ENCODE results near the gene MUS81.
A peak's percentile ranks its signal among the peaks of the same experiment; 100 is the strongest.

Gene MUS81

GRCh38 chr11:65834202-65834601 lies 26.0 kb upstream of the MUS81 start:
- H3K9ac ChIP-seq (ENCODE audit: low read length) = peak overlapping the region; percentile 56
- H3K9me2 ChIP-seq (replicated peaks; ENCODE audit: insufficient read depth, low read length) = no peaks in the 10 kb centered on the region
- no peaks in the 10 kb centered on the region for H3K27me3 ChIP-seq (ENCODE audit: low read length)
- no peaks in the 10 kb centered on the region for H4K20me1 ChIP-seq (ENCODE audit: low read depth, low read length)
- H3K4me2 ChIP-seq (ENCODE audit: low read depth, low read length, poor library complexity, severe bottlenecking) = peak overlapping the region; percentile 71
- TF ChIP-seq CTCF (IDR thresholded peaks at IDR 0.05; ENCODE audit: insufficient read depth, low read length, poor library complexity, severe bottlenecking) = no peak
- TF ChIP-seq EZH2phosphoT487 (conservative IDR thresholded peaks at IDR 0.05; ENCODE audit: low read length) = no peak
- peaks cover 12% of the 10 kb centered on the region; the same call in 1 of the 2 replicates for H3F3A ChIP-seq (ENCODE audit: insufficient read depth)
- no peak overlapping the region for H3K27ac ChIP-seq (ENCODE audit: low read depth, low read length)
- no peaks in the 10 kb centered on the region for H3K36me3 ChIP-seq (ENCODE audit: low read length)
- peak overlapping the region; percentile 64 for H3K4me3 ChIP-seq (ENCODE audit: insufficient read depth, low read length, poor library complexity, severe bottlenecking)
- H3K9me3 ChIP-seq (ENCODE audit: insufficient read depth, low read length) = no peaks in the 10 kb centered on the region
- H2AFZ ChIP-seq (ENCODE audit: low read depth, low read length, severe bottlenecking) = peak overlapping the region; percentile 53
- no peaks in the 10 kb centered on the region for H3K79me2 ChIP-seq (ENCODE audit: insufficient read depth, low read length)

- Histone ChIP-seq H3K36me3 (ENCODE audit: low read length) (no peaks in the 10 kb centered on the region), H3K4me2 (ENCODE audit: low read depth, low read length, poor library complexity, severe bottlenecking) (no peak overlapping the region), H3F3A (ENCODE audit: insufficient read depth) (peaks cover 7% of the 10 kb centered on the region; the same call in 1 of the 2 replicates), H3K79me2 (ENCODE audit: insufficient read depth, low read length) (no peaks in the 10 kb centered on the region), H4K20me1 (ENCODE audit: low read depth, low read length) (no peaks in the 10 kb centered on the region), H3K4me3 (ENCODE audit: insufficient read depth, low read length, poor library complexity, severe bottlenecking) (no peak overlapping the region), H3K9me3 (ENCODE audit: insufficient read depth, low read length) (no peaks in the 10 kb centered on the region), H3K9ac (ENCODE audit: low read length) (no peak overlapping the region), H3K27me3 (ENCODE audit: low read length) (no peaks in the 10 kb centered on the region), H3K9me2 (replicated peaks; ENCODE audit: insufficient read depth, low read length) (no peaks in the 10 kb centered on the region), H3K27ac (ENCODE audit: low read depth, low read length) (no peak overlapping the region), H2AFZ (ENCODE audit: low read depth, low read length, severe bottlenecking) (no peak overlapping the region)
- no peak for TF ChIP-seq CTCF (IDR thresholded peaks at IDR 0.05; ENCODE audit: insufficient read depth, low read length, poor library complexity, severe bottlenecking)
- TF ChIP-seq EZH2phosphoT487 (conservative IDR thresholded peaks at IDR 0.05; ENCODE audit: low read length) = no peak
Observed at GRCh38 chr11:65842144-65842543, 18.1 kb upstream of the MUS81 start.

GRCh38 chr11:65843811-65844210 lies 16.4 kb upstream of the MUS81 start:
- Histone ChIP-seq H2AFZ (ENCODE audit: low read depth, low read length, severe bottlenecking) (no peak overlapping the region), H3K4me3 (ENCODE audit: insufficient read depth, low read length, poor library complexity, severe bottlenecking) (no peak overlapping the region), H3F3A (ENCODE audit: insufficient read depth) (no peaks in the 10 kb centered on the region; the same call in 1 of the 2 replicates), H3K27me3 (ENCODE audit: low read length) (no peaks in the 10 kb centered on the region), H3K9ac (ENCODE audit: low read length) (no peak overlapping the region), H3K4me2 (ENCODE audit: low read depth, low read length, poor library complexity, severe bottlenecking) (no peak overlapping the region), H3K9me3 (ENCODE audit: insufficient read depth, low read length) (no peaks in the 10 kb centered on the region), H3K79me2 (ENCODE audit: insufficient read depth, low read length) (no peaks in the 10 kb centered on the region), H4K20me1 (ENCODE audit: low read depth, low read length) (no peaks in the 10 kb centered on the region), H3K9me2 (replicated peaks; ENCODE audit: insufficient read depth, low read length) (no peaks in the 10 kb centered on the region), H3K36me3 (ENCODE audit: low read length) (no peaks in the 10 kb centered on the region), H3K27ac (ENCODE audit: low read depth, low read length) (no peak overlapping the region)
- TF ChIP-seq CTCF (IDR thresholded peaks at IDR 0.05; ENCODE audit: insufficient read depth, low read length, poor library complexity, severe bottlenecking) (no peak), EZH2phosphoT487 (conservative IDR thresholded peaks at IDR 0.05; ENCODE audit: low read length) (no peak)
